ENCODE measurements around the gene FGGY.

DNA sequence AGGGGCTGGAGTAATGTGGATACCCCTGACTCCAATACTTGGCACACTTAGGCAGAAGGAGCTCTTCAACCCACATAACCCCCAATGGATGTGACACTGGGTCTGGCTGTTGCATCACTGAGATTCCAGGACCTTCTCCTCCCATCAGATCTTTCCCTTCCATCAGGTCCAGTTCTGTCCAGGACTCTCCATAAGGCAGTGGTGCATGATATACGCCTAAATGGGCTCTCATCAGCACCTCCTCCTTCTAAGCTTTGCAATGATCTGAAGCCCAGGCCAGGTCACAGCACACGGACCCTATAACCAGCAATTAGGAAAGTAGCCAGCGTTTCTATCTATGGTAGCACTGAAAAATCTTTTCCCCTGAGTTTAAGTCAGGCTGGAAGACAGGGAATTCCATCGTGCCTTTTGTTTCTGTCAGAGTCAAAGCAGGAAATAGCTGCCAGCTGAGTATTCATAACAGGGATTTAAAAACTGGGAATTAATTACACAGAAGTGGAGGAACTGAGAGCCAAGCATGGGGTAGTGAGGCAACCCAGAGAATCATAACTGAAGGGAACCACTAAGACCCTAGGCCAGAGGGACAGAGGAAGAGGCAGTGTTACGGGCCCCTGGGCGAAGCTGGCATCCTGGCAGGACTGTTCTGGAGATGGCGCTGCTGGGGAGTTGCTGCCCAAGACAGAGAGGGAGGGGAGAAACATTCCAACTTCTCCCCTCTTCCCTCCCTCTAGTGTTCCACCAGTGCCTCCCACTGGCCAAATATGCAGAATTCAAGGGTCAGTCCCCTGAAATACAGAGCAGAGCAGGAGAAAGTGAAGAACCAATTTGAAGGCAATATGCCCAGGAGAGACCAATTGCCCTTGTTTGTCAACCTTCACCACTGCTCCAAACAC is 480.3 kb downstream of the FGGY start:
- TF ChIP-seq, protein P1, sequence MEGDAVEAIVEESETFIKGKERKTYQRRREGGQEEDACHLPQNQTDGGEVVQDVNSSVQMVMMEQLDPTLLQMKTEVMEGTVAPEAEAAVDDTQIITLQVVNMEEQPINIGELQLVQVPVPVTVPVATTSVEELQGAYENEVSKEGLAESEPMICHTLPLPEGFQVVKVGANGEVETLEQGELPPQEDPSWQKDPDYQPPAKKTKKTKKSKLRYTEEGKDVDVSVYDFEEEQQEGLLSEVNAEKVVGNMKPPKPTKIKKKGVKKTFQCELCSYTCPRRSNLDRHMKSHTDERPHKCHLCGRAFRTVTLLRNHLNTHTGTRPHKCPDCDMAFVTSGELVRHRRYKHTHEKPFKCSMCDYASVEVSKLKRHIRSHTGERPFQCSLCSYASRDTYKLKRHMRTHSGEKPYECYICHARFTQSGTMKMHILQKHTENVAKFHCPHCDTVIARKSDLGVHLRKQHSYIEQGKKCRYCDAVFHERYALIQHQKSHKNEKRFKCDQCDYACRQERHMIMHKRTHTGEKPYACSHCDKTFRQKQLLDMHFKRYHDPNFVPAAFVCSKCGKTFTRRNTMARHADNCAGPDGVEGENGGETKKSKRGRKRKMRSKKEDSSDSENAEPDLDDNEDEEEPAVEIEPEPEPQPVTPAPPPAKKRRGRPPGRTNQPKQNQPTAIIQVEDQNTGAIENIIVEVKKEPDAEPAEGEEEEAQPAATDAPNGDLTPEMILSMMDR (conservative IDR thresholded peaks at IDR 0.05): no peak
- TF ChIP-seq EZH2 (IDR thresholded peaks at IDR 0.05; ENCODE audit: low read depth): no peak
